Measurements from ENCODE around the gene ELP4. TPM values are rescaled to one million over a fixed set of nuclear protein-coding genes. Genes with fewer than 3 reads are reported as not detected.

ELP4 gene
- total RNA-seq, 1 experiment from 2014 or later, result 15.2 TPM

DNA sequence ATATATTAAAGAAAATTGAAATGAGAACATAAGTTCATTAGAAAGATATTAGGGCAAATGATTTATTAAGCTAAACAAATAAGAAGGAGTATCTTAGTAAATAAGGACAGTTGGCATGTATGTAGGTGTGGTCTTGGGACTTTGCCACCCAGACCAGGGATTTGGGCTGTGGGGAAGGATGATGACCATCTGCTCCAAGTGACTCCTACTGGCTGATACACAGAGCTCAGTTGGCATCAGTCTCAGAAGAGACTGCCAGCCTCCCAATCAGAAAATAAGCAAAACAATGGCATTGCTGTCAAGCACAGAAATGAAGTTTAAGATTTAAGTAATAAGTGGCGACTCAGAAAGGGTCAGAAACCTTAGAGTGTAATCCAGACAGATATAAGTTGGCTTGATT is 252.1 kb downstream of the ELP4 start:
- DNase-seq, result no peak
- H3K79me2 ChIP-seq (ENCODE audit: insufficient read depth, low read length), result no peaks in the 10 kb centered on the region
- no peaks in the 10 kb centered on the region for H3K9me3 ChIP-seq (ENCODE audit: control insufficient read depth, low read depth, low read length)
- H3K23ac ChIP-seq (ENCODE audit: insufficient read length, low read depth, low read length), result no peak overlapping the region
- H3K4me3 Mint-ChIP-seq, result no peak overlapping the region
- no peak overlapping the region for H3K18ac ChIP-seq (ENCODE audit: insufficient read length, low read depth, low read length)
- no peak overlapping the region for H3K56ac ChIP-seq (ENCODE audit: insufficient read length, low read depth, low read length)
- TF ChIP-seq, protein P1, sequence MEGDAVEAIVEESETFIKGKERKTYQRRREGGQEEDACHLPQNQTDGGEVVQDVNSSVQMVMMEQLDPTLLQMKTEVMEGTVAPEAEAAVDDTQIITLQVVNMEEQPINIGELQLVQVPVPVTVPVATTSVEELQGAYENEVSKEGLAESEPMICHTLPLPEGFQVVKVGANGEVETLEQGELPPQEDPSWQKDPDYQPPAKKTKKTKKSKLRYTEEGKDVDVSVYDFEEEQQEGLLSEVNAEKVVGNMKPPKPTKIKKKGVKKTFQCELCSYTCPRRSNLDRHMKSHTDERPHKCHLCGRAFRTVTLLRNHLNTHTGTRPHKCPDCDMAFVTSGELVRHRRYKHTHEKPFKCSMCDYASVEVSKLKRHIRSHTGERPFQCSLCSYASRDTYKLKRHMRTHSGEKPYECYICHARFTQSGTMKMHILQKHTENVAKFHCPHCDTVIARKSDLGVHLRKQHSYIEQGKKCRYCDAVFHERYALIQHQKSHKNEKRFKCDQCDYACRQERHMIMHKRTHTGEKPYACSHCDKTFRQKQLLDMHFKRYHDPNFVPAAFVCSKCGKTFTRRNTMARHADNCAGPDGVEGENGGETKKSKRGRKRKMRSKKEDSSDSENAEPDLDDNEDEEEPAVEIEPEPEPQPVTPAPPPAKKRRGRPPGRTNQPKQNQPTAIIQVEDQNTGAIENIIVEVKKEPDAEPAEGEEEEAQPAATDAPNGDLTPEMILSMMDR (conservative IDR thresholded peaks at IDR 0.05), result no peak
- WGBS (ENCODE audit: extremely low coverage, insufficient read length, low lambda C conversion rate), result no CpG with 5 or more reads among the region's 1 CpG
- H3K9ac ChIP-seq (ENCODE audit: extremely low read depth, insufficient read length, low read length), result no peak overlapping the region
- H3K23me2 ChIP-seq (ENCODE audit: insufficient read length, low read depth, low read length, poor library complexity, severe bottlenecking), result no peaks in the 10 kb centered on the region
- H2AK5ac ChIP-seq (ENCODE audit: insufficient read length, low read length), result no peak overlapping the region
- no peaks in the 10 kb centered on the region for H3K27me3 ChIP-seq (ENCODE audit: insufficient read depth, low read length)
- no peak overlapping the region for H2BK120ac ChIP-seq (ENCODE audit: low read depth, low read length, poor library complexity, severe bottlenecking)
- no peak overlapping the region for H3K27ac ChIP-seq (ENCODE audit: insufficient read length, low read depth, low read length)
- H4K5ac ChIP-seq (ENCODE audit: insufficient read length, low read depth, low read length), result no peak overlapping the region
- no peaks in the 10 kb centered on the region for H3K36me3 Mint-ChIP-seq (ENCODE audit: insufficient read depth in 1 of 3, low read depth in 3 of 3)
- H3K79me1 ChIP-seq (ENCODE audit: insufficient read depth, low read depth, low read length, poor library complexity, severe bottlenecking), result no peaks in the 10 kb centered on the region
- no peak overlapping the region for H3K4ac ChIP-seq (ENCODE audit: low read depth, low read length)
- H2BK15ac ChIP-seq (ENCODE audit: low read depth, low read length), result no peak overlapping the region
- peak overlapping the region in 1 of 3 experiments; percentile 21; a peak in 1 of 7 replicates for H3K27ac Mint-ChIP-seq
- H2BK20ac ChIP-seq (ENCODE audit: low read depth, low read length, poor library complexity, severe bottlenecking), result no peak overlapping the region
- H3K9me3 Mint-ChIP-seq, result no peaks in the 10 kb centered on the region
- H4K8ac ChIP-seq (replicated peaks; ENCODE audit: insufficient read length, low read depth, low read length), result no peak overlapping the region
- H2BK5ac ChIP-seq (ENCODE audit: insufficient read length, low read length), result no peak overlapping the region
- no peaks in the 10 kb centered on the region for H3K27me3 Mint-ChIP-seq (ENCODE audit: low read depth)
- no peak overlapping the region for H2BK12ac ChIP-seq (ENCODE audit: insufficient read length, low read depth, low read length)
- H2AFZ ChIP-seq (ENCODE audit: low read length), result no peak overlapping the region
- H3K4me2 ChIP-seq (ENCODE audit: insufficient read depth, insufficient read length, low read length), result no peak overlapping the region
- no peaks in the 10 kb centered on the region for H4K20me1 ChIP-seq (ENCODE audit: control insufficient read depth, insufficient read depth, insufficient read length)
- no peak overlapping the region for H3T11ph ChIP-seq (ENCODE audit: low read length)
- H4K91ac ChIP-seq (ENCODE audit: insufficient read length, low read depth, low read length), result no peak overlapping the region
- peaks cover 2 to 15% of the 10 kb centered on the region in 2 experiments for H3K4me1 Mint-ChIP-seq
- no peak overlapping the region for H3K14ac ChIP-seq (ENCODE audit: insufficient read depth, low read length)
- H3K4me1 ChIP-seq (ENCODE audit: insufficient read depth, low read length), result no peaks in the 10 kb centered on the region

Measured in H9 (cell line).